ENCODE data around the gene USP19.

DNA sequence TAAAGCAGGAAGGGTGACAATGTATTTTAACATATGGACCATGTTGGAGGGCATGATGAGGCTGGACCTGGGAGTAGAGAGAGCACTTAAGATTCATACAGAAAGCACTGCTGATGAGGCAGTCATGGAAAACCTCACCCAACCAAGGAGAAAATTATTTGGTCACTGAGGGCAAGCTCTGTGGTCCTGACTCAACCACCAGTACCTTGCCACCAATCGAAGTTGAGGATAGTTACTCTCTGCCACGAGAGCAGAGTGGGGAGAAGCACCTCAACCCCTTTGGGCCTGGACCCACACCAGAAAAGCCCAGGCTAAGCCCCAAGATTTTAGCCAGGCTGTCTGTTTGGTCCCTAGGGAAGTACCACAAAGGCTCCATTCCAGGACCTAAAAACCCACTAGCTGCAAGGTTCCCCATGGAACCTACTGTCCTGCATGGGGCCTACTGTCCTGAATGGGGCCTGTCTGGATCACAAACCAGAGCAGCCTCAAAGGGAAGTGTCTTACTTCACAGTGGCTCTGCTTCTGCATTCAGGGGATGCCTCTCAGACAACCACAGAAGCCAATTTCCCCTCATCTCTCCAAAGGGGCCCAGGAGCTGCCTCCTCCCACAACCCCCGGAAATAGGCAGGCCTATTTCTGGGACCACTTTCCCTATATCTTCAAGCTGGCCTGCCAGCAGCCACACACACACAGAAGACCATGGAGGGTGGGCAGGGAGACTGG lies 41.3 kb upstream of the USP19 start:
- TF ChIP-seq CTCF (IDR thresholded peaks at IDR 0.05 in 8 of 11, conservative IDR thresholded peaks at IDR 0.05 in 3 of 11): no peak
- TF ChIP-seq POLR2A (IDR thresholded peaks at IDR 0.05): no peak
- no peak for TF ChIP-seq POLR2AphosphoS5 (IDR thresholded peaks at IDR 0.05)
